Activated CD4-positive, alpha-beta T cell treated with anti-CD3 and anti-CD28 coated beads for 1 hour (primary cell): ENCODE data around the gene NOSIP.
"Not testable (repeated sequence)": the region's sequence is repeated elsewhere in the genome, so short reads cannot be mapped to it uniquely, and the experiment has no call there.

Experiments used
- DNase-seq: peaks from one replicate; pipeline ENCODE4 v3.0.0-alpha.2; 2020

NOSIP gene

GRCh38 chr19:49580264-49581006 is at the start of gene NOSIP:
TSS of gene NOSIP (minus strand) at chr19:49580556. CDS start at chr19:49560691, 19,865 bp downstream.
- DNase-seq = peak; percentile 95

GRCh38 chr19:49629659-49630058 is 49.3 kb upstream of the NOSIP start:
- DNase-seq = no peak

GRCh38 chr19:49626226-49626625 is 45.9 kb upstream of the NOSIP start:
- no peak for DNase-seq

GRCh38 chr19:49624967-49625910 is 44.9 kb upstream of the NOSIP start:
- no peak for DNase-seq

DNA sequence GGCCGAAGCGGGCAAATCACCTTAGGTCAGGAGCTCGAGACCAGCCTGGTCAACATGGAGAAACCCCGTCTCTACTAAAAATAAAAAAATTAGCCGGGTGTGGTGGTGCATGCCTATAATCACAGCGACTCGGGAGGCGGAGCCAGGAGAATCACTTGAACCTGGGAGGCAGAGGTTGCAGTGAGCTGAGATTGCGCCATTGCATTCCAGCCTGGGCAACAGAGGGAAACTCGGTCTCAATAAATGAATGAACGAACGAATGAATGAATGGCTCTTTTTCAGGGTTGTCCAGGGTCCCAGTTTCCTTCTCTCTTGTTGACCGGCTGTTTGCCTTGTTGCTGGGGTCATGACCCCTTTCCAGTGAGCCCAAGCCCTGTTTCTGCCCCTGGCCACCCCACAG is 37.5 kb upstream of the NOSIP start:
- not testable (repeated sequence) for DNase-seq

DNA sequence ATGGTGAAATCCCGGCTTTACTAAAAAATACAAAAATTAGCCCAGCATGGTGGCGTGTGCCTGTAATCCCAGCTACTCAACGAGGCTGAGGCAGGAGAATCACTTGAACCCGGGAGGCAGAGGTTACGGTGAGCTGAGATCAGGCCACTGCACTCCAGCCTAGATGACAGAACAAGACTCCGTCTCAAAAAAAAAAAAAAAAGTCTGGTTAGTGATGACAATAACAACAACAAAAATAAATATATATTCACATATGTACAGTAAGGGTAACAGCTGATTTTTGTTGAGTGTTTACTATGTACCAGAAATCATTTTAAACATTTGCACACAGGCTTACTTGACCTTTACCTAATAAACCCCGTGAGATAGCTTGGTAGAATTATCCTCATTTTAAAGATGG is 36.6 kb upstream of the NOSIP start:
- DNase-seq = no peak

- no peak for DNase-seq
These were observed 36.2 kb upstream of the NOSIP start for GRCh38 chr19:49616532-49616931.

- DNase-seq = no peak
These were observed 35.5 kb upstream of the NOSIP start for GRCh38 chr19:49615861-49616260.

DNA sequence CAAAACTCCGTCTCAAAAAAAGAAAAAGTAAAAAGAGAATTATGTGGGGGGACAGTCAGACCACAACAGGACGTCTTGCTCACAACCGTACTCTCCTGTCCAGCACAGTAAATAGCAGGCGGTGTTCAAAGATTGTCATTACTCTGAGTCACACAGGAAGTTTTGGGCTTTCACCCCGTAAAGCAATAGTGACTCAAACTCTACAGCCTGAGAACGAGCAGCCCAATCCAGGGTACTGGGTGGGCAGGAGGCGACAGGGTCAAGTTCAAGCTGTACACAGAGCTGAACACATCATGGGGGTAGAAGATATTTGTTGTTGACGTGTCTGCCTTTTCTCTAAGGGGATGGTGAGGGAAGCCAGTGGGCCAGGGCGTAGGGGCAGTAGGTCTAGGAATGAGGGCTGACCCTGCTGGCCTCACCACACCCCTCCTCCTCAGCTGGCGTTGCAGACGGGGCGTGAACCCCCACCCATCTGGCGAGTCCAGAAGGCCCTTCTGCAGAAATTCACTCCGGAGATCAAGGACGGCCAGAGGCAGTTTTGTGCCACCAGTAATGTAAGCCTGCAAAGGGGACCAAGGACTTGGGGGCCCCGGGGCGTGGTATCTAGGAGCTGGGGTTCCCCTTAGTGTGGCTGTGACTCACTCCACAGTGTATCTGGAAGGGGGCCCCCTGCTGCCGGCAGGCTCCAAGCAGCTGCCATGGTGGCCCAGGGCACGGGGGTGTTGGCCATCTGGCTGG is 33.9 kb upstream of the NOSIP start:
- no peak for DNase-seq

DNA sequence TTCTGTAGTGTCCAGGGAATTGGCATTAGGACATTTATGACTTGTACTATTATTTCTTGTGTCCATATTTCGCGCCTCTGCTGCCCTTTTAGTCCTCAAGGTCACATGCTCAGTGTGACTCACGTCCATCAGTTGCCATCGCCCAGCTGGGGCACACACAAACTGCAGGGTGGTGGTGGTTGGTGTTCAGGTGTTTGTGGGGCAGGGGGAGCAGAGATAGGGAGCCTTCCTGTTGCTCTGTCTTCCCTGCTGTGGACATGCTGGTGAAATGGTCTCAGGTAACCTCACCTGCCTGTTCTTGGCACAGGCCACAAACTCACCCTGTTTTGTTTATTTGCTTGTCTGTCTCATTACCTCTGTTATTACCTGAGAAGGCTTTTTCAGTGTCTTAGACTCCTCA is 33.0 kb upstream of the NOSIP start:
- no peak for DNase-seq

DNA sequence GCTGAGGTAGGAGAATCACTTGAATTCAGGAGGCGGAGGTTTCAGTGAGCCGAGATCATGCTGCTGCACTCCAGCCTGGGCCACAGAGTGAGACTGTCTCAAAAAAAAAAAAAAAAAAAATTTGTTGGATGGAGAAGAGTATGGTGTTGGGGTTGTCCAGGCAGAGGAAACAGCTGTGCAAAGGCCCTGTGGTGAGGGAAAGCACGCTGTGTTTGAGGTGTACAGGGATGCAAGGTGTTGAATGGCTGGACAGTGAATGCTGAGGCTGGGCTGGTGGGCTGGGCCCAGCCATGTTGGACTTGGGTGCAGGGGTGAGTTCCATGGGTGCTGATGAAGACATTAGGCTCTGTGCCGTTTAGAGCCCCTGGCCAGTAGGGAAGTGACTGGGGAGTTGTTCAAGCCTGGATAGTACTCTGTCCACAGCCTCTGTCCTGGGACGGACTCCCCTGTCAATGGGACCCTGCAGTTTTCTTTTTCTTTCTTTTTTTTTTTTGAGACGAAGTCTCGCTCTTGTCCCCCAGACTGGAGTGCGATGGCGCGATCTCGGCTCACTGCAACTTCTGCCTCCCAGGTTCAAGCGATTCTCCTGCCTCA is 29.2 kb upstream of the NOSIP start:
- no peak for DNase-seq

- DNase-seq = no peak
These were observed 25.2 kb upstream of the NOSIP start for GRCh38 chr19:49605605-49606004.

DNA sequence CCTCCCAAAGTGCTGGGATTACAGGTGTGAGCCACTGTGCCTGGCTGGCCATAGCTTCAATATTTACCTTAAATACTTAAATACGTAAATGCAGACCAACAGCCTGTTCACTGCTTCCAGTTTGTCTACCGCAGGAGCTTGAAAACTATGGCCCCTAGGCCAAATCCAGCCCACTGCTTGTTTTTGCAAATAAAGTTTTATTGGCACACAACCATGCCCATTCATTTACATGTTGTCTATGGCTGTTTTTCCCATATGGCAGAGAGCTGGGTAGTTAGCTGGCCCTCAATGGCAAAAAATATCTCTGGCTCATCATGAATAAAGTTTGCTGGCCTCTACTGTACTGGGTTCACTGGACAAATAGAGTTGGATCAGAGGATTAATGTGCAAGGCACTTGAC is 22.4 kb upstream of the NOSIP start:
- no peak for DNase-seq

GRCh38 chr19:49601482-49602038 is 21.2 kb upstream of the NOSIP start:
- no peak for DNase-seq

DNA sequence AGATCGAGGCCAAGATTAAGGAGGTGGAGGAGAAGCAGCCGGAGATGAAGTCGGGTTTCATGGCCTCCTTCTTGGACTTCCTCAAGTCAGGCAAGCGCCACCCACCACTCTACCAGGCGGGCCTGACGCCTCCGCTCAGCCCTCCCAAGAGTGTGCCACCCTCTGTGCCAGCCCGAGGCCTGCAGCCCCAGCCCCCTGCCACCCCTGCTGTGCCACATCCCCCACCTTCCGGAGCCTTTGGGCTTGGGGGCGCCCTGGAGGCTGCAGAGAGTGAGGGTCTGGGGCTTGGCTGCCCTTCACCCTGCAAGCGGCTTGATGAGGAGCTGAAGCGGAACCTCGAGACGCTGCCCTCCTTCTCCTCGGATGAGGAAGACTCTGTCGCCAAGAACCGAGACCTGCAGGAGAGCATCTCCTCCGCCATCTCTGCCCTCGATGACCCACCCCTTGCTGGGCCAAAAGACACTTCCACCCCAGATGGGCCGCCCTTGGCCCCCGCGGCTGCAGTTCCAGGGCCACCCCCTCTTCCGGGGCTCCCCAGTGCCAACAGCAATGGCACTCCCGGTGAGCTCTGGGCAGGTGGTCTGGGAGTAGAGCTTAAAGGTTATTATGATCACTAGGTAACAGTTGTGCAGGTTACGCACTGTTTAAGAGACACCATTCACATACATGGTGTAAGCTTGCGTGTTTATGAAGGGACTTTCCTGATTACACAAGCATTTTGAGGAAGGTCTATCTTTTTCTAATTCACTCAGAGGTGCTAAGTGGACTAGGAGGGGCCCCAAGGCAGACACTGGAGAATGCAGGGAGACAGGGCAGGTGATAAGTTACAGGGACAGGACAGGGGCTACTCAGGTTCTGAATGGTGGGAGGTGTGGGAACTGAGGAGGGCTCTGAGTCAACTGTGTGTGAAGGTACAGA is 19.3 kb upstream of the NOSIP start:
- DNase-seq = no peak

DNA sequence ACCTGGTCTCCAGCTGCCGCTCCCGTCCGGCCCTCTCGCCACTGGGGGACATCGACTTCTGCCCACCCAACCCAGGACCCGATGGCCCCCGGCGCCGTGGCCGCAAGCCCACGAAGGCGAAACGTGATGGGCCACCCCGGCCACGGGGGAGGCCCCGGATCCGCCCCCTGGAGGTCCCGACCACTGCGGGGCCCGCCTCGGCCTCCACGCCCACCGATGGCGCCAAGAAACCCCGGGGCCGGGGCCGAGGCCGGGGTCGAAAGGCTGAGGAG is 17.3 kb upstream of the NOSIP start:
- no peak for DNase-seq

DNA sequence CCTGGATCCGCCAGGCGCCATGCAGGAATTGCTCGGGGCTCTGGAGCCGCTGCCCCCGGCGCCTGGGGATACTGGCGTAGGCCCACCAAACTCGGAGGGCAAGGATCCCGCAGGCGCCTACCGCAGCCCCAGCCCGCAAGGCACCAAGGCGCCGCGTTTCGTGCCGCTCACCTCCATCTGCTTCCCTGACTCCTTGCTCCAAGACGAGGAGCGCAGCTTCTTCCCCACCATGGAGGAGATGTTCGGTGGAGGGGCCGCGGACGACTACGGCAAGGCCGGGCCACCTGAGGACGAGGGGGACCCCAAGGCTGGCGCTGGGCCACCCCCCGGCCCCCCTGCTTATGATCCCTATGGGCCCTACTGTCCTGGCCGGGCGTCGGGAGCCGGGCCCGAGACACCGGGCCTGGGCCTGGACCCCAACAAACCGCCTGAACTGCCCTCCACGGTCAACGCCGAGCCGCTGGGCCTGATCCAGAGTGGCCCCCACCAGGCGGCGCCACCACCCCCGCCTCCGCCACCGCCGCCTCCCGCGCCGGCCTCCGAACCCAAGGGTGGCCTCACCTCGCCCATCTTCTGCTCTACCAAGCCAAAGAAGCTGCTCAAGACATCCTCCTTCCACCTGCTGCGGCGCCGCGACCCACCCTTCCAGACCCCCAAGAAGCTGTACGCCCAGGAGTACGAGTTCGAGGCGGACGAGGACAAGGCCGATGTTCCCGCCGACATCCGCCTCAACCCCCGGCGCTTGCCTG is 16.8 kb upstream of the NOSIP start:
- DNase-seq = no peak

DNA sequence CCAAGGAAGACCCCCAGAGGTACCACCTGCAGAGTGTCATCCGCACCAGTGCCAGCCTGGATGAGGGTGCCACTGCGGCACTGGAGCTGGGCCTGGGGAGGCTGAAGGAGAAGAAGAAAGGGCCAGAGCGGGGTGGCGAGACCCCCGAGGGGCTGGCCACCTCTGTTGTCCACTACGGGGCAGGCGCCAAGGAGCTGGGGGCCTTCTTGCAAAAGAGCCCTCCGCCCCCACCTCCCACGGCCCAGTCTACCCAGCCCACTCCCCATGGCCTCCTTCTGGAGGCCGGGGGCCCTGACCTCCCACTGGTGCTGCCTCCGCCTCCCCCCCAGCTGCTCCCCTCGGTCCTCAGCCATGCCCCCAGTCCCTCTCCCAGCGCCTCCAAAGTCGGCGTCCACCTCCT is 16.1 kb upstream of the NOSIP start:
- no peak for DNase-seq

DNA sequence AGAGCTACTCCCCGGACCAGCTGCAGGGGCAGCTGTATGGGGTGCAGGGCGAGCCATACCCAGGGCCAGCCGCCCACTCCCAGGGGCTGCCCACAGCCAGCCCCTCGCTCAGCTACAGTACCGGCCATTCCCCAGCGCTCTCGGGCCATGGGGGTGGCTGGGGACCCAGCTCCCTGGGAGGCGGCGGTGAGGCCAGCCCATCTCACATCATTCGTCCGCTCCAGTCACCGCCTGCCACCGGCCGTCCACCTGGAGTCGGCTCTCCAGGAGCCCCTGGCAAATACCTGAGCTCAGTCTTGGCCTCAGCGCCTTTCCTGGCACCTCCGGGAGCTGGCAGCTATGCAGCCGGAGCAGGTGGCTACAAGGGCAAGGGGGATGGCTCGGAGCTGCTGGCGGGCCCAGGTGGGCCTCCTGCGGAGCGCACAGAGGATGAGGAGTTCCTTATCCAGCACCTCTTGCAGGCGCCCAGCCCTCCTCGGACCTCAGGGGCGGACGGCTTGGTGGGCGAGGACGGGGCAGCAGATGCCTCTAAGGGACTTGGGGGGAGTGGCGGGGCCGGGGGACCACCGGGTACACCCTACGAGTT is 15.6 kb upstream of the NOSIP start:
- DNase-seq = no peak

GRCh38 chr19:49594993-49595818 is 14.8 kb upstream of the NOSIP start:
- no peak for DNase-seq
